ENCODE measurements around the gene MTG1.
"Not testable (repeated sequence)": the region's sequence is repeated elsewhere in the genome, so short reads cannot be mapped to it uniquely, and the experiment has no call there.

The MTG1 gene

DNA sequence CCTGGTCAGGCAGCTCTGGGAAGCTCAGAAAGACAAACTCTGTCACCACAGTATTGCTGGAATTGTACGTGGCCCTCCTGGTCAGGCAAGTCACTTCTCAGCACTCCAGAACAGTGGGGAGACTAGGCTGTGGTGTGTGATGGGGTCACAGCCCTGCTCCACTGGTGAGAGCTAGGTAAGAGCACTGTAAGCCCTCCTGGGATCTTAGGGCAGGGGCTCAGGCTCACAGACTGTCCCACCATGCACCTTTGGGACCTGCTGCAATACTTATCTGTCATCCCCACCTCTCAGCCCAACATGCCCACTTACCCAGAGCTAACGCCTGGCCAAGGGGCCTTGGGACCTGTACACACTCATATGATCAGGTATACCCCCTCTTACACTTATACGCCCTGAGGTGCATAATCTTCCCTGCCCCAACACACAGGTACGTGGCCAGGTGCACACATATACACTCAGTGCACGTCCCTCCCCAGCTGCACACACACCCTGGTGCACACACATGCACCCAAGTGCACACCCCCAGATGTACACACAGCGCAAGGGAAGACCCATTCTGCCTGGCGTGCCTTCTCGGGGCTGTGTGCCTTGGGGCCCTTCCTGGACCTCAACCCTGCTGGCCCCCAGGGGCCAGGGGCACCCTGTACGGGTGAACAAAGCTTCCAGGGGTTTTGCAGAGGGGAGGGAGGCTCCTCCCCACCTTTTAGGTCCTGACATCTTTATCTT is 38.1 kb downstream of the MTG1 start:
- not testable (repeated sequence) for DNase-seq

DNA sequence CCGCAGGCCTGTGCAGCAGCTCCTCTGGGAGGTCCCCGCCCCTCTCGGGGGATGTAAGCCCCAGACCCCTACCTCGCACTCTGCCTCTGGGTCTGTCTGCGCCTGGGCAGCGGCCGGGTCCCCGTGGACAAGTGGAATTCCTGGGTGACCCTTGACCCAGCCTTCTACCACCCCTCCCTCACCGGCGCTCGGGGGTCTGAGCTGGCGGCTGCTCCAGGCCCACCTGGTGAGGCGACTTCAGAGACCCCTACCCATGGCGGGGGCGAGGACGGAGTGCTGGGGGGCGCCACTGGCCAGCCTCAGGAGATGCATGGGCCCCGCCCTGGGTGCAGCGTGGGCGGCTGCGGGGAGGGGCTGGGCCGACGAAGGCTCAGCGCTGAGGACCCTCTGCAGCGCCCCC is 38.8 kb downstream of the MTG1 start:
- DNase-seq = not testable (repeated sequence)

DNA sequence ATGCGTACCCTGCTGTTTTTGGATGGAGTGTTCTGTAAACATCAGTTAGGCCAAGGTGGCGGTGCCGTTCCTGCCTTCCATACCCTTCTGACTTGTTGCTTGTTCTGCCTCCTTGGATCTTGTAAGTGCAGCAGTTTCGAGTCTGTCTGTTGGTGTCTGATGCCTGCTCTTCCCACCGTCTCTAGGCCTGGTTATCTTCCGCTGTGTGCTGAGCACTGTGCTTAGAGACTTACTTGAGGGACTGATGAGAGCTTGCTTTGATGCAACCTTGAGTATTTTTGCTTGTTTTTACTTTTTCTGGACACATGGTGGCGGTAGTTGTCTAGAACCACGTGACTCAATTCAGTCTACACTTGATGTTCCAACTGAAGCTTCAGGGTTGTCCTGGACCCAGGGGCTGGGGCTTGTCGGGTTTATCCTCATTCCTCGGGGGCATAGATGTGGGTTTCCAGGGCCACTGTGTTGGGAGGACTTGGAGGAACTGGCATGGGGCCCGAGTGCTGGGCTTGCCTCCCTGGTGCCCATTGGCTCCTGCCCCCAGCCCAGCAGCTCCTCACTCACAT is 44.8 kb downstream of the MTG1 start:
- DNase-seq = no peak

GRCh38 chr10:133439517-133440461 is 45.8 kb downstream of the MTG1 start:
- DNase-seq = no peak

DNA sequence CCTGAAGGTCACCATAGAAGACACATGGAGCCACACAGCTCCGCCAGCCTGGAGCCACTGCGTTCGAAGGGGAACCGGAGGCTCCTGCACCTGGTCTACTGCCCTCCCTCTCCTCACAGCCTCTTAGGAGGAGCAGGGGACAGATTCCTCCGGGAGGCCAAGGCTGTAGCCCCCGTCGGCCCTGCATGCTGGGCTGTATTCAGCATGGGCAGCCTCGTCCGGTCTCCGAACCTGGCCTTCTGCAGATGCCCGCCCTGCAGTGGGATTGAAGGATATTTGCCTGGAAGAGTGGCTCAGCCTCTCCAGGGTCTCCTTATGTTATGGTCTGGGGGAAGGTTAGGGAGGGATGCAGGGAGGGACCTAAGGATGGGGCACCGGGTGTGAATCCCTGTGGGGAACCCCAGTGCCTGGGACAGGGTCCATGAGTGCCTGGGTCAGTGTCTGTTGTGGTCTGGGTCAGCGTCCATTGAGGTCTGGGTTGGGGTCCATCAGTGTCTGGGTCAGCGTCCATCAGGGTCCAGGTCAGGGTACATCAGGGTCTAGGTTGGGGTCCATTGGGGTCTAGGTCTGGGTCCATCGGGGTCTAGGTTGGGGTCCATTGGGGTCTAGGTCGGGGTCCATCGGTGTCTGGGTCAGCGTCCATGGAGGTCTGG is 46.8 kb downstream of the MTG1 start:
- no peak for DNase-seq

DNA sequence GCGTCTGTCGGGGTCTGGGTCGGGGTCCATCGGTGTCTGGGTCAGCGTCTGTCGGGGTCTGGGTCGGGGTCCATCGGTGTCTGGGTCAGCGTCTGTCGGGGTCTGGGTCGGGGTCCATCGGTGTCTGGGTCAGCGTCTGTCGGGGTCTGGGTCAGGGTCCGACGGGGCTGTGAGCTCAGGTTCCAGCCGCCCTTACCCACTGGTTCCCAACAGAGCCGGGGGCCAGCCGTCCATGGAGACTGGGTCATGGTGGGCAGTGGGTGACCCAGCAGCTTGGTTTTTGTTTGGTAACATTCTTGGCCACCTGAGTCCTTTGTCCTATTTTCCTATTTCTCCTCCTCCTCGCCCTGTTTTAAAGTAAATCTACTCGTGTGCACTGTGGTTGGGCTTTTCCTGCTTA is 47.4 kb downstream of the MTG1 start:
- DNase-seq = not testable (repeated sequence)

- DNase-seq = no peak
Observed at GRCh38 chr10:133441780-133442179, 47.8 kb downstream of the MTG1 start.

GRCh38 chr10:133442191-133442966 is 48.4 kb downstream of the MTG1 start:
- no peak for DNase-seq

DNA sequence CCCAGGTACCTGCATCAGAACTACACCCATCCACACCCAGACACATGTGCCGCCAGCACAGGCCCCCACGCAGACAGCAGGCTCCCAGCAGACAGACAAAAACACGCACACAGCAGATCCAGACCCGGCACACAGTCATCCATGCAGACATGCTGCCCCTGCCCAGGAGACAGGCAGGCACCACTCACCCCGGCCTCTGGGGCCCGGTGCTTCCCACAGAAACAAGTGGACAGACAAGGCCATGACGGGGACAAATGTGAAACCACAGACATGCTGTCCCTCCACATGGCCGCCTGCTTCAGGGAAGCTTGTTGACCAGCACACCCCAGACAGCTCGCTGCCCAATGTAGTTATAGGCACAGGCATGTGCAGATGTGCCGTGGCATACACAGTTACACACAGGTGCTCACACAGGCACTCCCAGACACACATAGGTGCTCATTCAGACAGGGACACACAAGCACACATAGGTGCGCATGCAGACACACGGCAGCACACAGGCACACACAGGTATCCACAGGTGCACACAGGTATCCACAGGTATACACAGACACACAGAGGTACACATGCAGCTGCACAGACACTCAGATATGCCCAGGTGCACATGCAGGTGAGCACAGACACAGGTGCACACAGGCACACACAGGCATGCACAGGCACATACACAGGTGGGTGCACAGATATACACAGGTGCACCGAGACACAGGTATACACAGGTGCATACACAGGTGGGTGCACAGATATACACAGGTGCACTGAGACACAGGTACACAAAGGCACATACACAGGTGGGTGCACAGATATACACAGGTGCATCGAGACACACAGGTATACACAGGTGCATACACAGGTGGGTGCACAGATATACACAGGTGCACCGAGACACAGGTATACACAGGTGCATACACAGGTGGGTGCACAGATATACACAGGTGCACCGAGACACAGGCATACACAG is 49.3 kb downstream of the MTG1 start:
- DNase-seq = no peak

- DNase-seq = no peak
Observed at GRCh38 chr10:133444342-133445267, 50.6 kb downstream of the MTG1 start.

DNA sequence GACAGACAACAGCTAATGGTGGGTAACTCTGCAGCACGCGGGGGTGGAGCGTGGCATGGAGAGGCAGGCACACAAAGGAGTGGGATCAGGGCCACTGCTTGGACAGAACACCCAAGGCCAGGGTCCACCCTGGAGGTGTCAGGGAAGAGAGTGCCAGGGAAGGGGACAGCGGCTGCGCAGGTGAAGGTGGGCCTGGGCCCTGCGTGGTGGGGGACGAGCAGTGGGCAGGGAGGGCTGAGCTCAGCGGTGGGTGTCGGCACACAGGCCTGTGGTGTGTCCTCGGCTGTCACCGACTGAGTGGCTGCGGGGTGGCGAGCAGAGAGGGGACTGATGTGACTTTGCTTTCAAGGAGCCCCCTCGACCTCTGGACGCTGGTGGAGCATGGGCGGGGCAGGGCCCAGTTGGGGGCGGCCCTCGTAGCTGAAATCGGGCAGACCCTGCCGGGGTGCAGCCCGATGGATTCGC is 51.3 kb downstream of the MTG1 start:
- no peak for DNase-seq

DNA sequence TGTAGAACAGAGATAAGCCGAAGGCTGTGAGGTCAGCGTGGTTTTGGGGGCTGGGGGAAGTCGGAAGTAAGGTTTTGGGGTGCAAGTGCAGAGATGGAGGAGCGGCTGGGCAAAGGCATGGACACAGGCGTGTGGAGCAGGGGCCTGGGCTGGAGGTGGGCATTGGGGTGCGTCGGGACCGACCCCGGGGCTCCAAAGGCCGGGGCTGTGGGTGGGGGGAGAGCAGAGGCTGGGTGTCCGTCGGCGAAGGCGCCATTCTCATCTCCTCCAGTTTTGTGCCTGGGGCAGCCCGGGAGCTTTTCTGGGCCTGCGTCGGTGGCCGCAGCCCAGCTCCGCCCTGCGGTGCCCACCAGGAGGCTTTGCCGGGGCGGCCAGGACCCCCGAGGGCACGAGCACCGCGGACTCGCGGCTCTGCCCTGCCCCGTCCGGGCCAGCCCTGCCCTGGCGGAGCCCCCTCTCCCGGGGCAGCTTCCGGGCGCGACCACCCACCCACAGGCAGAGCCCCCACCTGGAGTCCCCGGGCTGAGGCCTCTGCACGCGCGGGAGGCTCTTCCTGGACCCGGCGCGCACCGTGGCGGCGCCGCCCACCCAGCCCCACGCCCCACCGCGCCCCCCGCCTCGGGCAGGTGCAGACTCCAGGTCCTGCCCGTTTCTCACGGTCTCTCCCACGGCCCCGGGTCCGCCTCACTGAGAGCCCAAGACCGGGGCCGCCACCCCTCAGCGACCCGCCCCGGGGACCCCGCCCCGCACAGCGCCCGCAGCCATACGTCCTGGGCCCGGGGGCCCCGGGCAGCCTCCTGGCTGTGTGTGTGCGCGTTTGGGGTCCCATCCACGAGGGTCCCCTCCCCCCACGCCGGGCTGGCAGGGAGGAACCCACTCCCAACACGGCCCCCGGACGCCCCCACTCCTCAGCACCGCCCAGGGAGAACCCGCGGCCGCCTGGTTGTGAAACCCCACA is 52.1 kb downstream of the MTG1 start:
- DNase-seq = no peak

DNA sequence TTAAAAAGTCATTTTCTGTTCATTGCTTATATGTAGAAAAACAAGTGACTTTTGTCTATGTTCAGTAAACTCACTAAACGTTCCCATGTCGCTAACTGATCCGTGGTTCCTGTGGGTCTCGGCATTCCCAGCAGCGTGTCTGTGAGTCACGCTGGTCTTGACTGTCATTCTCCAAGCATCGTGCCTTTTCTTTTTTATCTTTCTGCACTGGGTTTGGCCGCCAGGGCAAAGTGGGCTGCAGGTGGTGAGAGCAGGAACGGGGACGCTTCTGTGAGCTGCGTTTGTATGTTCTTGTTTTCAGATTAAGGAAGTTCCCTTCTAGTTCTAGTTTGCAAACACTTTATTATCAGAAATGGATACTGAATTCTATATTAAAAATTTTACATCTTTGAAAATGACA is 53.0 kb downstream of the MTG1 start:
- DNase-seq = no peak

DNA sequence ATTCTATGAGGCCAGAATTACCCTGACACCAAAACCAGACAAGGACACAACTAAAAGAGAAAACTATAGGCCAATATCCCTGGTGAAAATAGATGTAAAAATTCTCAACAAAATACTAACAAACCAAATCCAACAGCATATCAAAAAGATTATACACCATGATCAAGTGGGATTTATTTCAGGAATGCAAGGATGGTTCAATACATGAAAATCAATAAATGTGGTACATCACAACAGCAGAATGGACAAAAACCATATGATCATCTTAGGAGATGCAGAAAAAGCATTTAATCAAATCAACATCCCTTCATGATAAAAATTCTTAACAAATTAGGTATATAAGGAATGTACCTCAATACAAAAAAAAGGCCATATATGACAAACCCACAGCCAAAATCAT is 54.2 kb downstream of the MTG1 start:
- DNase-seq = no peak

DNA sequence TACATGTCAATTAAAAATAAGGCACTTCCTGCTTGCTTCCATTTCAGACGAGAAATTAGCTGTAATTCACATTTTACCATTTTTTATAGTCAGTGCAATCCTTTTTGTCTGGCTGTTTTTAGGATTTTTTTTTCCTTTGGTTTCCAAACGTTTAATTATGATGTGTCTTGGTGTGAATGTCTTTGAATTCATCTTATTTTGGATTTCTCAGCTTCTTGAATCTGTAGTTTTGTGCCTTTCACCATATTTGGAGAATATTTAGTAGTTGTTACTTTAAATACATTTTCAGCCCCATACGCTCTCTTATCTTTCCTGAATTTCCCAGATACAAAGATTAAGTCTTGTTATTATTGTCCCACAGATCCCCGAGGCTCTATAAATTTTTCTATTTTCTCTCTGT is 57.4 kb downstream of the MTG1 start:
- DNase-seq = no peak

GRCh38 chr10:133452453-133452852 is 58.5 kb downstream of the MTG1 start:
- DNase-seq = no peak

DNA sequence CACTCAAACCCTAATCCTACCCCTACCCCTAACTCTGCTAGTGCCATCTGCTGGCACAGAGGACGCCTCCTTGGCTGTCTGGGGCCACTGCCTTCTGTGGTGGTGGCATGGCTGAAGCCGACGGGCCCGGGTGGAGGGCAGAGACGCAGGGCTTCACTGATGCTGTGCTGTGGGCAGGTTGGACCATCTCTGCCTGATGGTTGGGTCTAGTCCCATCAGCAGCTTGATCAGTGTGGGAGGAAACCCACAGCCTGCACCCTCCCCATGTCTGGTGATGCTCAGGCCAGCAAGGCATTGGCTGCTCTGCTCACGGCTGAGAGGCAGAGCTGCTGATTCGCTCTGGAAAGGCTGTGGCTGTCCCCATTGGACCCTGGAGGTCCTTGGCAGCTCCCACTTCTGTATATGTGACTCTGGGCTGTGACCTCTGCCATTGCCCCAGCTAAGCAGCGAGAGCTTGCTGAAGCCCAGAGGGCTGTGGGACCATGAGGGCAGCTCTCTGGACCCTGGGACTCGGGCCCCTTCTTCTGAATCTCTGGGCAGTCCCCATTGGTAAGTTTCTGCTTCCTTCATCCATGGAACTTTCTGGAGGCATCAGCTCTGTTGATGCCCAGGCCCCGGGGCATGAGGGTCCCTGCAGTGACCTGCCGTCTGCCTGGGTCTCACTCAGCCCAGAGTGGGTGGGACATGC is 59.7 kb downstream of the MTG1 start, which contains the start of gene SCART1:
Gene SCART1, plus strand, starts transcription at position 430 of the 688 bp plus-strand sequence. Its CDS starts 53 bp downstream, at position 483.
- DNase-seq = no peak

All from NCI-H2107 (cell line).